Transverse colon (tissue), 4 donors: ENCODE results near the gene IRX3. TPM values are rescaled to one million over a fixed set of nuclear protein-coding genes. Genes with fewer than 3 reads are reported as not detected.

Source experiments
- DNase-seq: peaks from one replicate; pipeline ENCODE4 v3.0.0-alpha.2; 2019
- H3K27ac ChIP-seq, 4 donors: fragments of 200-600 bp; sonication (generic); 2 replicates each; pipeline ENCODE4 v1.5.1; 2016 to 2018; ENCODE audit warnings: inconsistent platforms in 4 of 4
- H3K27me3 ChIP-seq: fragments of 200-600 bp; sonication (generic); 2 replicates; pipeline ENCODE4 v1.5.1; 2017; ENCODE audit warnings: inconsistent platforms
- H3K36me3 ChIP-seq, 4 donors: fragments of 200-600 bp; sonication (generic); 2 replicates each; pipeline ENCODE4 v1.5.1; 2017 to 2019; ENCODE audit warnings: inconsistent platforms in 4 of 4
- H3K4me1 ChIP-seq, 4 donors: fragments of 200-600 bp; sonication (generic); 2 replicates each; pipeline ENCODE4 v1.5.1; 2017 to 2020; ENCODE audit warnings: inconsistent platforms in 4 of 4
- H3K4me3 ChIP-seq, 4 donors: fragments of 200-600 bp; sonication (generic); 1 replicate in 1 of 4; 2 replicates in 3 of 4; pipeline versions ENCODE4 v1.5.1 to v1.6.1; 2017 to 2019; ENCODE audit warnings: inconsistent platforms in 4 of 4
- H3K9me3 ChIP-seq, 2 donors: fragments of 200-600 bp; sonication (generic); 2 replicates each; pipeline ENCODE4 v1.5.1; 2017 to 2019; ENCODE audit warnings: inconsistent platforms in 2 of 2
- EP300 ChIP-seq: sonication (generic); formaldehyde crosslinking; IDR thresholded peaks from one replicate; pipeline ENCODE4 v1.6.1; 2017; ENCODE audit warnings: antibody characterized with exemption, low read depth
- POLR2A ChIP-seq: fragments of 450-650 bp; IDR thresholded peaks from one replicate; pipeline ENCODE4 v1.6.1; 2016; ENCODE audit warnings: antibody characterized with exemption, mild to moderate bottlenecking, moderate library complexity
- POLR2AphosphoS5 ChIP-seq, 3 donors: sonication (generic); formaldehyde crosslinking; IDR thresholded peaks; one replicate each; pipeline ENCODE4 v1.6.1; 2016; ENCODE audit warnings: antibody characterized with exemption in 3 of 3
- WGBS, 2 donors: methylation state at CpG; one replicate each; pipeline ENCODE4 v1.1.5; 2018; ENCODE audit warnings: low coverage in 1 of 2; 5-methylcytosine and 5-hydroxymethylcytosine counted together
- in situ Hi-C, 4 donors: fragments of 200-750 bp; cut with MboI; loops; one replicate each; pipeline versions ENCODE4 v1.15.0 to v1.15.1; 2017; ENCODE audit warnings: low sequenced_read_pairs in 3 of 4, low pct_ligation_motif_present in 1 of 4, low pct_unique_long_range_greater_than_20kb in 1 of 4
- intact Hi-C: fragments of 100-400 bp; cut with DNase I; formaldehyde crosslinking; loops from one replicate; pipeline ENCODE4 v1.15.1; 2023; ENCODE audit warnings: low total_unique reads
- total RNA-seq, 4 donors: library from RNA; depleted of rRNA; stranded (reverse); fragments of >200 nt; gene quantifications; one replicate each; pipeline ENCODE4 v1.1.0, GENCODE V29; 2016
- TF ChIP-seq, protein P1 (sequence below), 5 experiments: fragments of 200-600 bp in 3 of 5; fragments of 450-650 bp in 2 of 5; sonication (generic) in 3 of 5; IDR thresholded peaks; 1 replicate in 2 of 5; 2 replicates in 3 of 5; pipeline ENCODE4 v1.5.1; 2016 to 2017; ENCODE audit warnings: antibody characterized with exemption in 5 of 5, inconsistent platforms in 3 of 5, mild to moderate bottlenecking in 2 of 5, moderate library complexity in 1 of 5

Gene IRX3
- total RNA-seq, 4 donors from 2014 or later, result 0.16 TPM; not detected in 3

DNA sequence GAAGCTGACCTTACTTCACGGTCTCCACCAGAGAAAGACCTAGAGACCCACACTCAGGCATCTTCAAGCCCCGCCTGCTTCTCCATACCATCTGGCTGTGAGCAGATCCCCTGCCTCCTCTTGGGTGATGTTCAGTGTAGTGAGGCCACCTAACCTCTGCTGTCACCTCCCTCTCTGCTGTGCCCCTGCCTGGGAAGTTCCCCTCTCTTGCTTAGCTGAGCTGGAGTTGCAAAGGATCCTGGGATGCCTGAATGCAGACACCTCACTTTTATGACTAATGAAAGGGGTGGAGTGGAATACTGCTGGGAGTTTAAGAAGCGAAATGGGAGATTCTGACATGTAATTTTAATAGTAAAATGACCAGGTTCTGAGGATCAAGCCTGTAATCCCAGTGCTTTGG lies 5.8 kb downstream of the IRX3 start:
- in situ Hi-C loops, result loop anchor here in 1 of 4 donors (25.0 kb wide), 1 partner anchor 657 kb away; the partner anchor contains the start of gene IRX5
- no peak overlapping the region for H3K27ac ChIP-seq
- TF ChIP-seq POLR2A (no peak), POLR2AphosphoS5 (IDR thresholded peaks at IDR 0.05) (no peak), EP300 (no peak)
- TF ChIP-seq, protein P1, sequence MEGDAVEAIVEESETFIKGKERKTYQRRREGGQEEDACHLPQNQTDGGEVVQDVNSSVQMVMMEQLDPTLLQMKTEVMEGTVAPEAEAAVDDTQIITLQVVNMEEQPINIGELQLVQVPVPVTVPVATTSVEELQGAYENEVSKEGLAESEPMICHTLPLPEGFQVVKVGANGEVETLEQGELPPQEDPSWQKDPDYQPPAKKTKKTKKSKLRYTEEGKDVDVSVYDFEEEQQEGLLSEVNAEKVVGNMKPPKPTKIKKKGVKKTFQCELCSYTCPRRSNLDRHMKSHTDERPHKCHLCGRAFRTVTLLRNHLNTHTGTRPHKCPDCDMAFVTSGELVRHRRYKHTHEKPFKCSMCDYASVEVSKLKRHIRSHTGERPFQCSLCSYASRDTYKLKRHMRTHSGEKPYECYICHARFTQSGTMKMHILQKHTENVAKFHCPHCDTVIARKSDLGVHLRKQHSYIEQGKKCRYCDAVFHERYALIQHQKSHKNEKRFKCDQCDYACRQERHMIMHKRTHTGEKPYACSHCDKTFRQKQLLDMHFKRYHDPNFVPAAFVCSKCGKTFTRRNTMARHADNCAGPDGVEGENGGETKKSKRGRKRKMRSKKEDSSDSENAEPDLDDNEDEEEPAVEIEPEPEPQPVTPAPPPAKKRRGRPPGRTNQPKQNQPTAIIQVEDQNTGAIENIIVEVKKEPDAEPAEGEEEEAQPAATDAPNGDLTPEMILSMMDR (IDR thresholded peaks at IDR 0.05), result no peak
- H3K4me1 ChIP-seq, result peaks cover 3 to 43% (median 30%) of the 10 kb centered on the region in 4 donors
- intact Hi-C loops, result no loop called here
- H3K9me3 ChIP-seq, result no peaks in the 10 kb centered on the region
- H3K4me3 ChIP-seq, result no peak overlapping the region
- no peaks in the 10 kb centered on the region for H3K36me3 ChIP-seq
- no peak for DNase-seq
- H3K27me3 ChIP-seq, result peaks cover 62% of the 10 kb centered on the region
- 79 to 100% methylated on average over 1 to 3 of the region's 3 CpGs for WGBS, 2 donors

DNA sequence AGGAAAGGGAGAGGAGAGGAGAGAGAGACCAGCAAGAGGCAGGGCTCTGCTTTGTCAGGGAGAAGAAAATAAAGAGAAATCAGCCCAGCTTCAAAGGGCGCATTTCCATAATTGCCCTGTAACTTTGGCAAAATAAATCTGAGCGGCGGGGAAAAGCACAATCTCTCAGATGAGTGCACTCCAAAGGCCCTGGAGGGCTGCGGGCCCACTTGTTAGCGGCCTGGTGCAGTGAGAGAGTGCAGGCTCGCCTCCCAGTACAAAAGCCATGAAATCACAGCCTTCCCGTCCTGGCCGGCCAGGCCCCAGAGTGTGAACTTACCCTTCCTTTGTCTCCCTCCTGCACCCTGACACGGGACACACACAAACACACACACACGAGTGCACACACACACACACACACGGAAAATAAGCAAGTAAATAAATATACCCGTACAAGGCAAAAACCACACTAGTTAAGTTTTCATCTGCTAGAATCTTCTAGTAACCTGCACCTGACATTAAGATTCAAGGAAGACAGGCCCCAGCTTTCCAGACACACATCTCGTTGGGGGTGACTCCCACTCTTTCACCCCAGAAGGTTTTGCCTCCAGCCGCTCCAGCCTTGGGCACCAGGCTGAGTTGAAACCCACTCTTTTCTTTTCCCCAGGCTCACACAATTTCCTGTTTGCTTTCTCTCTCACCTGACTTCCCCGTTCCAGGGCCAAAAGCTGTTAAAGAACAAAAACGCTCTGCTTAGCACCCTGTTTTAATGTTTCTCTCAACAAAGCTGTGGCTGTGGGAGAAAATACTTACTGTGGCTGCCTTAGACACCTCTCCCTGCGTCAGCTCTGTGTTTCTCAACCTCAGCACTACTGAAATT lies 8.5 kb downstream of the IRX3 start:
- intact Hi-C loops (no loop called here), in situ Hi-C loops (loop anchor here in 1 of 4 donors (25.0 kb wide), 1 partner anchor 659 kb away; the partner anchor contains the start of gene IRX5)
- no peak overlapping the region for H3K4me3 ChIP-seq
- H3K9me3 ChIP-seq, result no peaks in the 10 kb centered on the region
- peaks cover 3 to 16% (median 11%) of the 10 kb centered on the region in 4 donors for H3K4me1 ChIP-seq
- no peaks in the 10 kb centered on the region for H3K36me3 ChIP-seq
- DNase-seq, result no peak
- peaks cover 35% of the 10 kb centered on the region for H3K27me3 ChIP-seq
- WGBS, 2 donors, result 56 to 64% methylated on average over 10 to 17 of the region's 17 CpGs
- H3K27ac ChIP-seq, result no peak overlapping the region
- TF ChIP-seq, protein P1 (IDR thresholded peaks at IDR 0.05), result no peak
- no peak for TF ChIP-seq POLR2A
- no peak for TF ChIP-seq POLR2AphosphoS5 (IDR thresholded peaks at IDR 0.05)
- TF ChIP-seq EP300, result no peak

DNA sequence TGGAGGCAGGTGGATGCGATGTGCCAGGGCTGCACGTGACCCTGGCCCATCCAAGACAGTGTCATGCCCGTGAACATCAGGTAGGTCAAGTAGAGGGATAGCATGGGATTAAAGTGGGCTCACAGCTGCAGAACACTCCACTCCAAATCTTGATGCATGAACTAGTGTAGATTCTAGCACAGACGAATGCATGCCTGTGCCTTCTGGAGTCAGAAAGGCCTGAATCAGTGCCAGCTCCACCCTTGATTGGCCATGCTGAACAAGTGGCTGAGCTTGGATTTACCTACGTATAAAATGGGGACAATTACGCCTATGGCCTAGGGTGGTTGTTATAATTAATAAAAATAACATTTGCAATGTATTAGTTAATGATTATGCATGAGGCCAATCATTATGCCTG lies 10.6 kb downstream of the IRX3 start:
- no peaks in the 10 kb centered on the region for H3K4me1 ChIP-seq
- no peak for DNase-seq
- no peaks in the 10 kb centered on the region for H3K36me3 ChIP-seq
- in situ Hi-C loops, result loop anchor here in 1 of 4 donors (25.0 kb wide), 1 partner anchor 661 kb away; the partner anchor contains the start of gene IRX5
- peaks cover 14% of the 10 kb centered on the region for H3K27me3 ChIP-seq
- no peak overlapping the region for H3K27ac ChIP-seq
- no peak overlapping the region for H3K4me3 ChIP-seq
- H3K9me3 ChIP-seq, result no peaks in the 10 kb centered on the region
- TF ChIP-seq, protein P1 (IDR thresholded peaks at IDR 0.05), result no peak
- TF ChIP-seq POLR2AphosphoS5 (IDR thresholded peaks at IDR 0.05) (no peak), EP300 (no peak), POLR2A (no peak)
- intact Hi-C loops, result no loop called here
- 60 to 87% methylated on average over 1 to 6 of the region's 6 CpGs for WGBS, 2 donors

DNA sequence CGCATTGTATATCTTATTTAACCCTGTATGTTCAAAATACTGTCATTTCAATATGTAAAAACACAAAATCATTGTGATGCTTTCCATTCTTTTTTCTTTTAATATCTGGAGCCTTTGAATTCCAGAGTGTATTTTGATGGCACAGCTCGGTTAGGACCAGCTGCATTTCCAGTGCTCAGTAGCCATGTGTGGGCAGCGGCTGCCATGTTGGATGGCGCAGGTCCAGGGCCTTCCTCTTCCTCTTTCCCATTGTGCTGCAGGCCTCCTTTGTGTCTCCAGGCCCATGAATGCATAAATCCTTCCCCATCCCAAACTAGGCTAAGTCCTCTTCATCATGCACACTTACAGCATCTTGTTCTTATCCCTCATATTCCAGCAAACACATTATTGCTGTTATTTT lies 13.0 kb downstream of the IRX3 start:
- Histone ChIP-seq H3K27ac (no peak overlapping the region), H3K9me3 (no peaks in the 10 kb centered on the region), H3K4me1 (no peaks in the 10 kb centered on the region), H3K4me3 (no peak overlapping the region), H3K27me3 (no peaks in the 10 kb centered on the region), H3K36me3 (no peaks in the 10 kb centered on the region)
- no peak for DNase-seq
- in situ Hi-C loops (no loop called here), intact Hi-C loops (no loop called here)
- WGBS, 2 donors, result 88 to 94% methylated on average over 4 of the region's 4 CpGs
- TF ChIP-seq, protein P1 (IDR thresholded peaks at IDR 0.05), result no peak
